Endothelial cell of umbilical vein (primary cell): ENCODE measurements around the gene GNE. TPM values are rescaled to one million over a fixed set of nuclear protein-coding genes. Genes with fewer than 3 reads are reported as not detected.
"Not testable (repeated sequence)": the region's sequence is repeated elsewhere in the genome, so short reads cannot be mapped to it uniquely, and the experiment has no call there.

Experiments
- BruUV-seq: library from RNA; stranded (reverse); fragments of 400-500 nt; replicated peaks from 2 replicates; lab custom pipeline; 2021; lab: Mats Ljungman, UMichigan
- CTCF ChIA-PET: fragments of 300-600, 350-600 bp; sonication (Branson Sonifier 250); formaldehyde crosslinking; loops from one replicate; lab custom pipeline; 2021; ENCODE audit warnings: antibody characterized with exemption, inconsistent platforms; lab: Charles Lee
- POLR2A ChIA-PET: fragments of 300-600, 350-600 bp; sonication (Branson Sonifier 250); formaldehyde crosslinking; loops from one replicate; lab custom pipeline; 2021; ENCODE audit warnings: antibody characterized with exemption, inconsistent platforms; lab: Charles Lee
- DNase-seq: peaks from one replicate; pipeline ENCODE4 v3.0.0-alpha.2; 2011; ENCODE audit warnings: low read depth, low spot score
- FAIRE-seq: peaks from 2 replicates; lab custom pipeline; 2011; peaks lifted over from hg19 to GRCh38; lab: Jason Lieb, UNC
- H2AFZ ChIP-seq: 2 replicates; pipeline ENCODE4 v1.6.0; 2012; ENCODE audit warnings: low read depth, low read length, control low read depth, inconsistent platforms
- H3K27ac ChIP-seq: 2 replicates; pipeline ENCODE4 v1.5.1; 2011; ENCODE audit warnings: low read depth, mild to moderate bottlenecking, control low read depth, low read length, moderate library complexity; ENCODE audit not compliant: insufficient read depth
- H3K27me3 ChIP-seq, 2 experiments: 2 replicates each; pipeline versions ENCODE4 v1.6.0 to v1.6.1; 2011; ENCODE audit warnings: low read length in 2 of 2, mixed read lengths in 1 of 2; ENCODE audit not compliant: control insufficient read depth in 2 of 2, insufficient read depth in 2 of 2
- H3K36me3 ChIP-seq, 2 experiments: 2 replicates in 1 of 2; 3 replicates in 1 of 2; pipeline ENCODE4 v1.5.1; 2011; ENCODE audit warnings: low read length in 2 of 2, mild to moderate bottlenecking in 1 of 2, moderate library complexity in 1 of 2; ENCODE audit not compliant: control insufficient read depth in 2 of 2, insufficient read depth in 2 of 2; ENCODE audit errors: extremely low read depth in 1 of 2
- H3K4me1 ChIP-seq: 3 replicates; pipeline ENCODE4 v1.5.1; 2011; ENCODE audit warnings: mild to moderate bottlenecking, low read length; ENCODE audit not compliant: control insufficient read depth, insufficient read depth; ENCODE audit errors: extremely low read depth
- H3K4me2 ChIP-seq: 2 replicates; pipeline ENCODE4 v1.6.1; 2011; ENCODE audit warnings: low read length, control low read depth, mixed read lengths; ENCODE audit not compliant: insufficient read depth
- H3K4me3 ChIP-seq, 3 experiments: fragments of 200-600 bp in 1 of 3; sonication (generic), shearing (Covaris generic) in 1 of 3; replicated peaks in 1 of 3; 2 replicates each; pipeline ENCODE4 v1.5.1; 2011 to 2016; ENCODE audit warnings: control low read depth in 3 of 3, low read length in 3 of 3, mild to moderate bottlenecking in 2 of 3, inconsistent platforms in 1 of 3, low read depth in 1 of 3, moderate library complexity in 1 of 3; ENCODE audit not compliant: insufficient read depth in 1 of 3
- H3K79me2 ChIP-seq: 2 replicates; pipeline ENCODE4 v1.6.0; 2012; ENCODE audit warnings: low read length, inconsistent platforms; ENCODE audit not compliant: control insufficient read depth, insufficient read depth
- H3K9ac ChIP-seq: replicated peaks from 2 replicates; pipeline ENCODE3; 2011; ENCODE audit warnings: low read length, control low read depth; ENCODE audit not compliant: insufficient read depth; ENCODE audit errors: extremely low read depth
- H3K9me1 ChIP-seq: replicated peaks from 3 replicates; pipeline ENCODE4 v1.6.0; 2011; ENCODE audit warnings: mild to moderate bottlenecking, low read length; ENCODE audit not compliant: control insufficient read depth, insufficient read depth; ENCODE audit errors: extremely low read depth
- H3K9me3 ChIP-seq: replicated peaks from 2 replicates; pipeline ENCODE4 v1.5.1; 2012; ENCODE audit warnings: low read length, inconsistent platforms; ENCODE audit not compliant: control insufficient read depth, insufficient read depth
- H4K20me1 ChIP-seq: replicated peaks from 2 replicates; pipeline ENCODE3; 2011; ENCODE audit warnings: mild to moderate bottlenecking, low read length; ENCODE audit not compliant: control insufficient read depth, insufficient read depth; ENCODE audit errors: extremely low read depth
- JUN ChIP-seq: IDR thresholded peaks from 2 replicates; pipeline ENCODE4 v1.6.1; 2011; ENCODE audit warnings: borderline replicate concordance, low read depth; ENCODE audit not compliant: insufficient read length, insufficient read depth
- MAX ChIP-seq: IDR thresholded peaks from 2 replicates; pipeline ENCODE4 v1.6.1; 2011; ENCODE audit not compliant: insufficient read depth, insufficient read length
- dilution Hi-C: fragments of 300-500 bp; cut with MboI; formaldehyde crosslinking; loops from one replicate; pipeline ENCODE4 v1.15.0; 2019; ENCODE audit warnings: low sequenced_read_pairs; ENCODE audit not compliant: extremely low pct_ligation_motif_present
- intact Hi-C: fragments of 100-400 bp; cut with micrococcal nuclease; formaldehyde crosslinking; loops from one replicate; pipeline ENCODE4 v1.10.0; 2022
- polyA plus RNA-seq, 4 experiments: library from polyadenylated mRNA; depleted of rRNA in 3 of 4; stranded (reverse) in 3 of 4; unstranded in 1 of 4; fragments of >200 nt; gene quantifications; 2 replicates each; pipeline versions ENCODE4 v1.2.1 to v1.2.3, GENCODE V29; 2011 to 2012; ENCODE audit warnings: missing spikeins in 1 of 4
- total RNA-seq: library from RNA; stranded (reverse); gene quantifications from 2 replicates; pipeline ENCODE4 v1.2.3, GENCODE V29; 2021

The GNE gene
- total and polyA plus RNA-seq, 2 donors (not counting 3 experiments of a cell fraction or from before 2014, with no cell fraction given), result 8.5 to 11.4 TPM

GRCh38 chr9:36306471-36307306 is 48.4 kb upstream of the GNE start:
- BruUV-seq, result no TSS peak

GRCh38 chr9:36304366-36304765 is 46.1 kb upstream of the GNE start:
- H3K9ac ChIP-seq, H3K4me2 ChIP-seq, H3K79me2 ChIP-seq, DNase-seq, H3K36me3 ChIP-seq, intact Hi-C loops, BruUV-seq, H3K9me3 ChIP-seq, FAIRE-seq, H3K9me1 ChIP-seq, POLR2A ChIA-PET, CTCF ChIA-PET, H3K27ac ChIP-seq, H2AFZ ChIP-seq, H4K20me1 ChIP-seq, H3K4me3 ChIP-seq, H3K27me3 ChIP-seq, H3K4me1 ChIP-seq, dilution Hi-C loops: not testable (repeated sequence)

More at GRCh38 chr9:36306471-36307306, 48.4 kb upstream of the GNE start:
- TF ChIP-seq MAX, result no peak
- TF ChIP-seq JUN, result peak; percentile 3
- DNase-seq (peak; percentile 27), FAIRE-seq (peak; percentile 62)
- intact Hi-C loops, result no loop called here
- Histone ChIP-seq H3K9ac (no peak overlapping the region), H3K4me2 (peak overlapping the region; percentile 3), H3K27ac (no peak overlapping the region), H3K79me2 (no peaks in the 10 kb centered on the region), H3K9me1 (no peaks in the 10 kb centered on the region), H2AFZ (peak overlapping the region; percentile 3), H3K9me3 (no peaks in the 10 kb centered on the region), H3K27me3 (no peaks in the 10 kb centered on the region), H3K4me1 (peaks cover 7% of the 10 kb centered on the region), H3K4me3 (no peak overlapping the region), H4K20me1 (no peaks in the 10 kb centered on the region), H3K36me3 (no peaks in the 10 kb centered on the region)
- ChIA-PET POLR2A (no interaction called here), CTCF (interaction anchor here (0.6 to 1.2 kb wide), 4 partner anchors 10 to 140 kb away, joined by 3 to 8 read pairs (median 4); no protein-coding TSS in a partner anchor)
- dilution Hi-C loops, result no loop called here
